Fibroblast of peridontal ligament (primary cell): ENCODE results near the gene DCHS1.

Source experiments
- DNase-seq: peaks from one replicate; pipeline ENCODE4 v3.0.0-alpha.2; 2010; ENCODE audit errors: extremely low read depth

The DCHS1 gene

GRCh38 chr11:6611092-6611962 is 44.3 kb downstream of the DCHS1 start:
- DNase-seq, result peak; percentile 22

GRCh38 chr11:6610591-6610990 is 45.0 kb downstream of the DCHS1 start:
- no peak for DNase-seq

GRCh38 chr11:6609502-6610015 is 46.0 kb downstream of the DCHS1 start:
- DNase-seq, result no peak

GRCh38 chr11:6608726-6609501 is 46.7 kb downstream of the DCHS1 start:
- no peak for DNase-seq

DNA sequence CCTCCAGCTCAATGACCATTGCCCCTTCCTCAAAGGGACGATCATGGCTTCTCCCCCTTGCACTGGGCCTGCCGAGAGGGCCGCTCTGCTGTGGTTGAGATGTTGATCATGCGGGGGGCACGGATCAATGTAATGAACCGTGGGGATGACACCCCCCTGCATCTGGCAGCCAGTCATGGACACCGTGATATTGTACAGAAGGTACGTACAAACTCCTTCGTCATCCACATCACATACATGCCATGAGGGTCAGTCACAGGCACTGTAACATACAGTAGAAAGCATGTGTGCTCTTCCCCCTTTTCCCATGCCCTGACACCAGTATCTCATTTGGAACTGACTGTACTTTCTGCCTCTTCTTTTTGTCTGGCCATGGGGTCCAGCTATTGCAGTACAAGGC is 47.6 kb downstream of the DCHS1 start:
- DNase-seq, result no peak

DNA sequence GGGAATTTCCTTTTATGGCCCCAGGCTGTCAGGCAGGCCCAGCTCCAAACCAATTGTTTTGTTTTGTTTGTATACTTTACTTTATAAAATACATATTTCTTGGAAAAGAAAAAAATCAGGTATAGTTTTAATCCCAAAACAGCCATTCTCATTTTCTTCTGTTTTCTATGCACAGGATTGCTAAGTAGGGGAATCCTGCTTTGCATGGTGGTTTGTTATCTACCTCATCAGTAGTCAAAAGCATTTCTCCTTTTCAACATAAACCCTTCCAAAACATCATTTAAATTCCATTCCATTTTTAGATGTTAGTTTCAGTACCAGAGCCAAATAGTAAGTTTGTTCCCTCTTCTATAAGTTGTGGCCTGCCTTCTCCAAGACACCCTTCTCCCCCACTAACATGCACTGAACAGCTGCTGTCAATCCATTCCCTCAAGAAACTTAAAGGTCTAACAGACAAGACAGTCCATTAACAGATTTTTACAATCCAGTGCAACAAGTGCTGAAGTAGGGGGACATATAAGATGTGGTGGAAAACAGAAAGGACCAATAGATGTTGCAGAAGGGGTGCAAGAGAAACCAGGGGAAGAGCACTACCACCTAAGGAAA is 48.3 kb downstream of the DCHS1 start:
- DNase-seq, result no peak

DNA sequence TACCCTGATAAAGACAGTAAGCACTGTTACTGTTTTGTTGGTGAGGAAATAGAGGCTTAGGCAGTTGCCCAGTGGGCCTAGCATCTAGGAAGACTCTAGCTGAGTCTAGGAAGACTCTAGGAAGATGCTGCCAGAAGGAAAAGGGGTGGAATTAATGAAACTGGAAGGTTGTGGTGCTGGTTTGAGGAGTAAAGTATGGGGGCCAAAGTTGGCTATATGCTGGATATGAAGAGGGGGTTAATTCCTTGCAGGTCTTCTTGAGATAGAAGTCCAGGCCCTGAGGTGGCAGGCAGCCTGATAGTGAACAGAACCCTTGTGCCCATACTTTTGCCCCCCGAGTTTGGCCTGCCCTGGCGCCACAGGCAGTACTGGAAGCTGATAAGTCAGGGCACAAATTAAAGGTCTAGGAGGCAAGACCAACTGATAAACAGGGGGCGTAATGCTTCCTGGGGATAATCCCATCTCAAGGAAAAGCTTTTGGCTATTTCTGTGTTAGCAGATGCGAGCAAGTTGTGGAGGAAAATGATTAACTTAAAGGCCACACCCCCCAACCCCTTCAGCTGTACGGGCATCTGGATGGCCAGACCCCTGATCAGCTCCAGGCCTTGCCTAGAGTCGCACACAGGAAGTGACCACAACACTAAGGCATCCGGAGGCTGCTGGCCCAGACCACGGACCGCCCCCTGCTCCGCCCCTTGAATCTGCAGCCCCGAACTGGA is 49.0 kb downstream of the DCHS1 start:
- peak; percentile 92 for DNase-seq

DNA sequence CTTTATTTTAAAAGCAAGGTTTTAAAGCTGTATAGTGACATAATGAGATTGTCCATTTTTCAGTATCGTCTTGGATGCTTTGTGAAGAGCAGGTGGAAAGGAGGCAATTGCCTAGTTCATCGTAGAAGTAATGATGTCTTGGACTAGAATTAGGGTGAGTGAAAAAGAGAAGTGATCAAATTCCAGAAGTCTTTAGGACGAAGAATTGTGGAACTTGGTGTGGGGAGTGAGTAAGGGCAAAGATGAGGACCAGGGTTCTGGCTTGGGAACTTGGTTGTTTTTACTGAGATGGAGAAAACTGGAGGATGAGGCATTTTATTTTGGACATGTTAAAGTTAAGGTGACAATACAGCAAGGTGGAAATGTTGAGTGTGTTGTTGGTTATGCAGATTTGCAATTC is 50.8 kb downstream of the DCHS1 start:
- DNase-seq, result no peak

GRCh38 chr11:6604081-6604626 is 51.5 kb downstream of the DCHS1 start:
- peak; percentile 73 for DNase-seq

DNA sequence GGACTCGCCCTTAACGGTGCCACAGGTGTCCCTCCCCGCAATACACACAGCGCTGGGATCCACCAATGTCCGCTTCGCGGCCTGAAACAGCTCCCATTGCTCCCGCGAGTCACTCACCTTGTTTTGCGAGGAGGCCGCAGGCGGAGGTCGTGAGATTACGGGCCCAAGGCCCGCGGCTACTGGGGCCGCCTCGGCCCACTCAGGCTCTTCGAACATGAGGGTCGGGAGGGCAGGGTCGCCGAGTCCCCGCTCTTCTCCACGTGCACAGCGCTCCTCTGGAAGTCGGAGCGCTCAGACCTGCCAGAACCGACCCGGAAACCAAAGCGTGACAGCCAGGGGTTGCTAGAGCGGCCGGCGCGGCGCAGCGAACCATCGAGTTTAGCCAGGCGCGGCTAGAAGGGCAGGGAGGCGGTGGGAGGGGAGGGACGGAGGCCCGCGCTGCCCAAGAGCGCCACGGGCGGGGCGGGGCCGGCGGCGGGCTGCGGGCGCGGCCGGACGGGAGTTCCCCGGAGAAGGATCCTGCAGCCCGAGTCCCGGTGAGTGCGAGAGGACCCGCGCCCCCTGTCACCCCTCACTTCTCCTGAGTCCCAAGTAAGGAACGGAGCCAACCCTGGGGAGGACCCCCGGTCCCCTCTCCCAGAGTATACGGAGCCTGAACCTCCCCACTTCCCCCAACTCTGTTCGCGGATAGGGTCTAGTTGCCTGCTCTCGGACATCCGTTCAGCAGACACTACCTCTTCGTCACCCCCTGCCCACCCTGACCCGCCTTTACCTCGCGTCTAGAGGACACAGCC is 52.1 kb downstream of the DCHS1 start, which contains the start of the genes ILK and RRP8:
Gene ILK (plus strand): TSS at position 488 of the 794 bp plus-strand sequence. CDS start 498 bp downstream, outside the sequence.
Gene RRP8 (minus strand): TSS at position 330 of the 794 bp plus-strand sequence. CDS start 114 bp downstream, at position 216.
- peak; percentile 81 for DNase-seq

- DNase-seq, result no peak
These were observed 53.3 kb downstream of the DCHS1 start for GRCh38 chr11:6602096-6602940.

DNA sequence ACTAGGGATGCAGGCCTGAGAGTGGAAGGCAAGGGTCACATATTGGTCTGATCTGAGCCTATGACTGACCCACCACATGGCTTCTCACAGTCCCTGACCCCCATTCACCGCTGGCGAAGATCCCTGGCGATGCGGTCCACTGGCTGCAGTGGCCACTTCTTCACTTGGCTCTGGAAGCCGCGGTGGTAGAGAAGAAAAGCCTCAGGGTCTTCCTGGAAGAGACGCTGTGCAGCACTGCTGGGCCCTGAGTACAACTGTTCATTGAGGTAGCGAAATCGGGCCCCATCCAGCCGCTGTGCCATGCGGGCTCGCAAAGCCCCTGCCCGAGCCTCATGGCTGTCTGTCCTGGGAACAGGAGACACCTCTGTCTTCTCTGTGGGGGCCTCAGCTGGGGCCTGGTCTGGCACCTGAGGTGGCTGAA is 54.6 kb downstream of the DCHS1 start:
- DNase-seq, result no peak

- no peak for DNase-seq
These were observed 55.7 kb downstream of the DCHS1 start for GRCh38 chr11:6599881-6600390.

DNA sequence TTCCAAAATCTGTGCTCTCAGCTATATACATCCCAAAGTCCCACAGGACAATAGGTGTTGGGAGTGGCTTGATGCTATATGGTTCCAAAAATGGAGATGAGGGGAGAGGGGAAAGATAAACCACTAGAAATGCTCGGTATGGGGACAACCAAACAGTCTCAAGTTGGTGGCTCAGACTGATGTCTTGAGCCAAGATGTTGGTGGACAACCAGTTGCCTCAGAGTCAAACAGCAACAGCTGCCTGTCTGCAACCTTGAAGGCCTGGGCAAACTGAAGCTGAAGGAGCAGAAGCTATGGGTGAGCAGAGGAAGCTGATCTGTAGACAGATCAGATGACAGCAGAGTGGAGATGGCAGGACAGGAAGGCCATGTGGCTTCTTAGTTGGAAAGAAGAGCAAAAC is 56.2 kb downstream of the DCHS1 start:
- DNase-seq, result no peak

DNA sequence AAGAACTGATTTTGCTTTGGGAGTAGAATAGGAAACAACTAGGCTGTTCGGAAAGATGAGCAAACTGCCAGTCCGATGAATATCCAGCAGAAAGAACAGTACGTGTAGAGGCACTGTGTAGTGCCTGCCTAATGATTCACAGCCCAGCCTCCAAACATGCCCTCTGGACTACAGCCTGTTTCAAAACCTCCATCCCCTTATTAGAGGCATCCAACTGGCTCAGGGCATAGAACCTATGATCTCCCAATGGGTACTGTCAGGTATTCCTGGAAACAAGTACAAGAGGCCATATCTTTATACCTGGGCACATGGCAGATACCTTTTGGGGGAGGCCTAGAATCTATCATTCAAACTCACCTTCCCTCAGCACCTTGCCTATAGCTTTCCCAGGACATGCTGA is 57.1 kb downstream of the DCHS1 start:
- DNase-seq, result no peak

DNA sequence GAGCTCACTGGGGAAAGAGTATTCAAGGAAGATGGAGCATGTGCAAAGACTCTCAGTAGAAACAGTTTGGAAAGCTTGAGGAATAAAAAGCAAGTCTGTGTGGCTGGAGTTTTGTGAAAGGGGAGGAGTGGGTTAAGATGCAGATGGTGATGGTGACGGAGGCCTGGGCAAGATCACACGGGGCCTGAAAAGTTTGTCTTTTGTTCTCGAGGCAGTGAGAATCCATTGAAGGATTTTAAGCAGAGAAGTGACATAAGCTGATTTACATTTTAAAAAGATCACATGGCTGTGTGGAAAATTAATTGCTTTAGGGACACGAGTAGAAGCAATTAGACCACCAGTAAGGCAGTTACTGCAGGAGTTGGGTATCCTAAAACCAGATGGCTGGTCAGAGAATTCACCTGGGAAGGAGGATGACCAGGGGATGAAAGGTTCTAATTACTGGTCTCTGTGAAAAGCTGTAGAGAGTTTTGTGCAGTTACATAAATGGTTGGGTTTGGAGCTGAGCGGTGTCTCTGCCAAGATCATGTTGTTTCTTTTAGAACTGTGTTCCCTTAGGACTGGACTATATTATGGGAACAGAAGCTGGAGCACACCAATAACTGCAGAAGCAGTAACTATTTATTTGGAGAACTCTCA is 59.3 kb downstream of the DCHS1 start:
- no peak for DNase-seq

GRCh38 chr11:6594142-6594768 is 61.4 kb downstream of the DCHS1 start:
- DNase-seq, result no peak

- no peak for DNase-seq
These were observed 67.6 kb downstream of the DCHS1 start for GRCh38 chr11:6588018-6588417.
